Stimulated activated CD8-positive, alpha-beta memory T cell treated with anti-CD3 and anti-CD28 coated beads, Interleukin-12 subunit alpha, Interleukin-12 subunit beta, amount 100 ng/mL, for 24 hours (primary cell): ENCODE results near the gene PLXNA4.

Experiments used
- DNase-seq: peaks from one replicate; pipeline ENCODE4 v3.0.0-alpha.2; 2020; ENCODE audit errors: extremely low read depth

PLXNA4 gene

DNA sequence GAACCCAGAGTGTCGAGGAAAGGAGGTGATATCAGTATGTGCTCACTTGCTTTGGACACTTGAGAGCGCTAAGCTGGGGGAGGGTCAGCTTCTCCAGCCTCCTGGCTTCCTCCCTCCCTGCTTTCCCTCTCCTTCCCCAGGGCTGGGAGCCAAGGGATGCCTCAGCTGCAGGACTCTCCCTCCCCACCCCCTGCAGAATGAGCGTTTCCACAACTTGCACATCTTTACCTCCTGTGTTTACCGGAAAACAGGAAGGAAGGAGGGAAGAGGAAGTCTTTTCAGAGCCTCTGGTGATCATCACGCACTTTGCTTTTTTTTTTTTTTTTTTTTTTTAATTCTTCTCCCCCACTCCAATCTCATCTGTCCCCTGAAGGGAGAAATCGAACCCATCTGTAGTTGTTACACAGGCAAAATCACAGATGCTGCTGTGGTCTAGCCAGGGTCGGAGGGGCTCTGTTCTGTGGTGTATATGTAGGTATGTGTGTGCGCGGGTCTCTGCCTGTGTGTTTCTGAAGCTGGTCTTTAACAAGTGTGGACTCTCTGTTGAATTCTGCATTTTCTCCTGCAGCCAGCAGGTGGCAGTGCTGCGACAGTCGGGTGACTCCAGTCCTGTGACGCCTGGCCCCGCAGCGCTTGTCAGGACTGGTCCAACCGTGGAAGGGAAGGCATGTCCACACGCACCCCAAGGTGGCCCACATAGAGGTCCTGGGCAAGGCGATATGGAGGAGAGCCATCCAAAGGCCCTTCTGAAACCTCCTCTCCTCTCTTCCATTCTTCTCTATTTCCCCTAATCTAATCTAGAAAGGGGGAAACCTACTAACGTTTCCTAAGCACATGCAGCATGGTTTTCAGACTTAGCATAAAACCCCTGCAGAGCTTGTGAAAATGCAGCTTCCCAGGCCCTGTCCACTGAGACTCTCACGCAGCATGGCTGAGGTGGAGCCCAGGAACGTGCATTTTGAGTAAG is 257.6 kb downstream of the PLXNA4 start:
- peak; percentile 27 for DNase-seq

DNA sequence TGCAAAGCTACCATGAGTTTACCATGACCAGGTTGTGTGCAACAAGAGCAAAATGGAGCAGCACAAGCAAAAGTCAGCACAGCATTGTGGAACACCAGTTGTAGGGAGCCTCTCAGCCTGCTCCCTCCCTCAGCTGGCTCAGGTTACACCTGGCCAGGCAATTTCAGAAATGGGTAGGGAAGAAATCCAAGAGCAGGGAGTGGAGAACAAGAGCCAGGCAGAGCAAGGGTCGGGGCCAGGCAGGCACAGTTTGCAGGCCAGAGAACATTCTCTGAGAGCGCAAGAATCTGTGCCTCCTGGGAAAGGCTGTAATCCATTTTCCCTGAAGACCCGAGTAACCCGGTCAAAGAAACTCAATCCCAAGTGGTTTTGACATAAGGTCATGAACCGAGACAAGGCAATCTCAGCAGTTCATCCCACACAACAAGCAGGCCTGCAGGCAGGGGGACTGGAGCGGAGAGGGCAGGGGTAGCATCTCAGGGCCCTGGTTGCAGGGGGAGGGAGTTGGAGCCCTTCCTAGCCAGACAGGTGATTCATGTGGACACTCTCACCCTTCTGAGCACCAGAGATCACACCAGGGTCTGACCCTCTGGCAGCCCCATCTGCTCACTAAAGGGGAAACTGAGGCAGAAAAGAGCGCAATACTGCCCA is 258.4 kb downstream of the PLXNA4 start:
- no peak for DNase-seq

- no peak for DNase-seq
Observed at GRCh38 chr7:132312531-132313055, 263.7 kb downstream of the PLXNA4 start.

- DNase-seq = no peak
Observed at GRCh38 chr7:132311733-132312132, 264.5 kb downstream of the PLXNA4 start.

DNA sequence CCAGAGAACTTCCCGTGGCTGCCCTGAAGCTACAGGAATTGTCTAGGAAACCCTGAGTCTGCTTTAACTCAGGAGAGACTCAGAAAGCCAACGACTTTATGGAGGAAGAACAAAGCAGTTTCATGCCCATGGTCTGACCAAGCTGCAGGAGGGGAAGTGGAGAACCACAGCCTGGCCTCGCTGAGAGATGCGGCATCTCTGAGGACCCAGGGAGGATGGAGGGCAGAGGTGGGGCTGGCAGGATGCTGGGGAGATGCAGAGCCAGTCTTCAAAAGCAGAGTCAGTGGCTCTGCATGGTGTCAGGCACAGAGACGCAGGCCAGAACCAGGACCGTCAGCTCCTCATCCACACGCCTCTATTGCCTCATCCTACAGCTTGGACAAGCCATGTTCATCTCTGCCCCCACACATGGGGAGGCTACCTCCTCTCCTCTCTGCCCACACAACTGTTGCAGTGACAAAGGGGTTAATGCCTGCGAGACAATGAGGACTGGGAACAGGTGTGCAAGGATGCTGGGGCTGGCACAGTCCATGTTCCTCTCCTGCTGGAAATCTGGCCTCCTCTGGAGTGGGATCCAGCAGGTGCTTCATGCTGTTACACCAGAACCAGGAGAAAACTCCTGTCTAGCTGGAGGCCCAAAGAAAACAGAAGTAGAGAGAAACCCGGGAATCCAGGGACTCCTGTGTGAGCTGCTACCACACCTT is 267.0 kb downstream of the PLXNA4 start:
- no peak for DNase-seq

DNA sequence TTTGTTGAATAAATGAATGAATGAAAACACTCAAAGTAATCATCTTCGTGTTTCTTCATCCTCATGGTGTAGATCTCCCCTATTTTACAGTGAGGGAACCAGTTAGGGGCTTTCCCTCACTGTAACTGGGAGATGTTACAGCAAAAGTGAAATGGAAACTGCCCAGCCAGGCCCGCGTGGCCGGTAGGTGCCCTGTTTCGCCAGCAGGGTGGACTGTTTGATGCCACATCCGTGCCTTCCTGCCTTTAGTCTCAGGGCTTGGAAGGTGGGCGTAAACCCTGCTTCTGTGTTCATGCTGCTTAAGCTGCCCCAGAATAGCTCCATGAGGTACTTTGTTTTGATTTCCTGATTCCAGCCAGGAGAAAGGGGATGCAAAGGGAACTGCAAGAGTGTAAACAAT is 268.8 kb downstream of the PLXNA4 start:
- DNase-seq = no peak

GRCh38 chr7:132300599-132301277 is 275.5 kb downstream of the PLXNA4 start:
- DNase-seq = no peak

- DNase-seq = no peak
Observed at GRCh38 chr7:132298790-132299189, 277.5 kb downstream of the PLXNA4 start.

DNA sequence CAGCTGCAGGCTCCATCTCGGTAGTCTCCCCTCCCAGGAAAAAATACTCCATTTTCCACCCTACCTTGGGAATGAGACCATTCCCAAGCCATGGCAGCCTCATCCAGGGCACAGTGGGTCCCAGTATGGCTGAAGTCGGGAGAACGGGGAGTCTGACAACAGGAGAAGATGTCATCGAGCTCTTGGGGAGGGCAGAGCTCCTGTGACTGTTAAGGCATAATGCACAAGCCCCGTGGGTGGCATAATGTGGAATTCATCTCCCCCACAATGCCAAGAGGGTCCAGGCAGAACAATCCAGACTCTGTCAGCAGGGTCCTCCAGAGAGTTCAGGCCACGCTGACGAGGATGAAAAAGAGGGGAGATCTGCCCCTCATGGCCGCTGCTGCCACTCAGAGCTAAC is 279.4 kb downstream of the PLXNA4 start:
- no peak for DNase-seq

DNA sequence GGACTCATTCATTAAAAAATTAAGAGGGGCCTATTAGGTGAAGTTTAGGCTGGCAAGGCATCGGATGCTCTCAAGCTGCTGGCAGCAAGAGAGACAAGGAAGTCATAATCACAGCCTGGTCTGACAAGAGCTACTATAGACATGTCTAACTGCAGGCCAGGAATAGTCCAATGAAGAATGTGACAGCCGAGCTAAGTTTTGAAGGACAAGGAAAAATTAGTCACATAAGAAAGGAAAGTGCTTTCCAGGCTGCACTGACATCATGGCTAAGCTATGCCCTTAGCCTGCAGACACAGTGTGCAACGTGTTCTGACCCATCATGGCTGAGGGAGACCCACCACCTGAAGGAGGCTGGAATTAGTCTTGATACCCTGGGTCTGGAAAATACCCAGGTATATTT is 281.1 kb downstream of the PLXNA4 start:
- no peak for DNase-seq

DNA sequence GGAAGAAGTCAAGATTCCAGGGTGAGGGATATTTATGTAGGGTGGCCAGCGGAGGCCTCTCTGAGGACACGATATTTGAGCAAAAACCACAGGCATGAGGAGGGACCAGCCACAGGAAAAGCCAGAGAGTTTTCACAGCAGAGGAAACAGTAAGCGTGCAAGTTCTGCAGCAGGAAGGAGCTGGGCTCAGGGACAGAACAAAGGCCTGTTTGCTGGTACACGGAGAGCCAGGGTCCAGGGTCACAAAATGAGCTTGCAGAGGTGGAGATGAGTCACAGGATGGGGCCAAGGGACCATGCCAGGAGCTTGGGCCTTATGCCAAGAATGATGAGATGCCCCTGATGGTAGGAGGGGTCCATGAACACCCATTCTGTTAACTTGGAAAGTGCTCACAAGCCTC is 283.5 kb downstream of the PLXNA4 start:
- no peak for DNase-seq

DNA sequence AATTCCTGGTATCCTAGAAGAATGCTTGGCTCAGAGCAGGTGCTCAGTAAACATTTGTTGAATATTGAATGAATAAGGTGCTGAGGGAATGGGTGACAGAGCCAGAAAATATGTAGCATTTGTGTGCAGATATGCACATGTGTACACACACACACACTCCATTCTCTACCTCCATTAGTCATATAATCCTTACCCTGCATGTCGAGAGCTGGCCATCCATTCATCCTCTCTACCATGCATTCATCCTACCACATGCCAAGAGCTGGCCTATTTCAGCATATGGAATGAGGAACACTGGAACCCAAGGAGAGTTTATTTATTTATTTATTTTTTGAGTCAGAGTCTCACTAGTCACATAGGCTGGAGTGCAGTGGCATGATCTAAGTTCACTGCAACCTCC is 284.8 kb downstream of the PLXNA4 start:
- DNase-seq = no peak

- no peak for DNase-seq
Observed at GRCh38 chr7:132290021-132290420, 286.2 kb downstream of the PLXNA4 start.

GRCh38 chr7:132286836-132287235 is 289.4 kb downstream of the PLXNA4 start:
- no peak for DNase-seq

- DNase-seq = no peak
Observed at GRCh38 chr7:132280335-132280734, 295.9 kb downstream of the PLXNA4 start.

DNA sequence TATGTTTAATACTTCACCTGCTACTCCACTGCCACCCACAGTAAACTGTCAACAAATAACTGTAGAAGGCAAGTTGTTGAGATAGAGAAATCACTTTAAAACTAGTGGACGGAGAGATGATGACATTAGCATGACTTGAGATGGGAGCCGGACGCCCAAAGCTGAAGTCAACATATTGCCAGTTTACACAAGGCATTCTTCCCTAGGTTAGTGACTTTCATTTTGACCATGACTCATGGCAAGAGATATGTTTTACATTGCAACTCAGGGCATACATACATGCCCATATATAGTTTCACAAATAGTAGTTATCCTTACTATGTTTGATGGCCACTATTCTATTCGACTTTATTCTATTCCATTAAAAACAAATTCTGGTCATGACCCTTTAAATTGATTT is 296.6 kb downstream of the PLXNA4 start:
- DNase-seq = no peak

DNA sequence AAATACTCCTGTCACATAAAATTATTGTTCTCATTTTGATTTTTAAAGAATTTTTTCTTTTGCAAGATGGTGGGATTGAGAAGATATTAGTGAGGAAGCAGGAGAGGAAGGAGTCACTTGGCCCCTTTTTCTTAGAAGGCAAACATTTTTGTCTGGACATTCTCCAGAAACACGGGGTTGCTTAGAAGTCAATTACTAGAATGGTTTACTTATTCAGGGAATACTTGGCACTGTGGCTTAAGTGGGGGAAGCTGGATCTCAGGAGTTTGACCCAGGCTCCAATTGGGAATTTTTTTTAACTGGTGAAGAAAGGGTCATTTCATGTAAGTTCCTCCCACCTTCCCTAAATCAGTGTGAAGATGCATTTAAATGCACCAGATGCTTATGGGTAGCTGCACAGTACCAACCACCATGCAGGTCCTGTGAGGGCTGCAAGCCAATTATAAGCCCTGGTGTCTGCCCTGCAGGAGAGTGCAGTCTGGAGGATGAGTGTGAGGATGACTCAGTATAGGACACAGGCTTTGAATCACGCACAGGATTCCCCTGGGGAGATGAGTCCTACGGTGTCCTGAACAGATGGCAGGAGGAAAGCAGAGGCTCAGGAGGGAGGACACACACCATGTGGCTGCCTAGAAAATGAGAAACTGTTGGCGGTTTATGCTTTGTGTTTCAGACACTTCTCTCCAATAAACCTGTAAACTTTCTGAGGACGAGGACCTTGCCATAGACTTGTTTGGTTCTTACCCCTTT is 299.1 kb downstream of the PLXNA4 start:
- DNase-seq = no peak

DNA sequence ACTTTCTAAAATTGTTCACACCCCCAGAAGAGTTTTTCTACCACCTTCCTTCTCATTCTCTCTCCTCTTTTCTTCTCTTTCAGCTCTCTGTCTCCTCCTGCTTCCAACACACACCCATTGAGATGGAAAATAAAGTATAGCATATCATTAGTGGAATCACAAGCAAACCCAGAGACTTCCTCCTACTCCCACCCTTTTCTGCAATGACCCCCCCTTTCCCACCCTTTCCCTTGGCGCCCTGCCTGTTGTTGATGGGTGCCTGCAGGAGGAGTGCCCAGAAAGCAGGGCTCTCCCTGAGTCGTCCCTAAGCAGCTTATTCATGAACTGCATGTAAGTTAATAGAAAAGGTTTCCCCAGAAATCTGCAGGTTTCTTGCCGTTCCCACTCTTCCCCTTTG is 300.0 kb downstream of the PLXNA4 start:
- DNase-seq = no peak

DNA sequence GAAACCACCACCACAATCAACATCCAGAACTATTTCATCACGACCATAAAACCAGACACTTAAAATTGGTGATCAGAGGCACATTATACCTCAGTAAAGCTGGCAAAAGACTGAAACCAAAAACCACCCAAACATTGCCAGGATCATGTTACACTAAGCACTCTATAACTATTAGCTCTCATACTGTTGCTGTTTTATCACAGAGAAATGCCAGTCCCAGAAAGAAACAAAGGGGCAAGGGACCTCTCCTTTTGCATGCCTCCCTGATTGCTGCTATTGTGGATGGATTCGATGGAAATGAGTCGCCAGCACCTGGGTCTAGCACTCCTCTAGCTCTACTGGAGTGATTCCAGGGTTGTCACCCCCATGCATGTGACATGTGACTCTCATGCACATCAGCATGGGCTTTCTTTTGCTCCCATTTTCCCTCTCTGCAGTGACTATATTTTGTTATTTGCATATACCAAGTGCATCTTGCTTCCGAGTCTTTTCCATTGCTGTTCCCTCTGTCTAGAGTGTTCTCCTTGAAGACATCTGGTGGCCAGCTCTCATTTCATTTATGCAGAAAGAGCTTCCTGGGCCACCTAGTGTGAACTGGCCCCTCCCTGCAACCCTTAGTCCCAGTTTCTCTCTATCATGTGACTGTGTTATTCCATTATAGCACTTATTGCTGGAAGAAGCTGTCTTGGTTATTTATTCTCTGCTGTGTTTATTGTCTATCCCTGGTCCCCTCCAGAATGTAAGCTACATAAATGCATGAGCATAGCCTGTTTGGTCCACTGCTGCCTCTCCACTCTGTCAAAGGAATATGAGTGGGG is 300.6 kb downstream of the PLXNA4 start:
- DNase-seq = no peak

- no peak for DNase-seq
Observed at GRCh38 chr7:132272763-132273371, 303.4 kb downstream of the PLXNA4 start.
